NCI-H226 (cell line): Measurements from ENCODE around the gene VSIG4.
"Not testable (repeated sequence)": the region's sequence is repeated elsewhere in the genome, so short reads cannot be mapped to it uniquely, and the experiment has no call there.

Experiments used
- DNase-seq: peaks from one replicate; pipeline ENCODE4 v3.0.0-alpha.2; 2015

Gene VSIG4

GRCh38 chrX:66007851-66008250 is 32.0 kb downstream of the VSIG4 start:
- no peak for DNase-seq

DNA sequence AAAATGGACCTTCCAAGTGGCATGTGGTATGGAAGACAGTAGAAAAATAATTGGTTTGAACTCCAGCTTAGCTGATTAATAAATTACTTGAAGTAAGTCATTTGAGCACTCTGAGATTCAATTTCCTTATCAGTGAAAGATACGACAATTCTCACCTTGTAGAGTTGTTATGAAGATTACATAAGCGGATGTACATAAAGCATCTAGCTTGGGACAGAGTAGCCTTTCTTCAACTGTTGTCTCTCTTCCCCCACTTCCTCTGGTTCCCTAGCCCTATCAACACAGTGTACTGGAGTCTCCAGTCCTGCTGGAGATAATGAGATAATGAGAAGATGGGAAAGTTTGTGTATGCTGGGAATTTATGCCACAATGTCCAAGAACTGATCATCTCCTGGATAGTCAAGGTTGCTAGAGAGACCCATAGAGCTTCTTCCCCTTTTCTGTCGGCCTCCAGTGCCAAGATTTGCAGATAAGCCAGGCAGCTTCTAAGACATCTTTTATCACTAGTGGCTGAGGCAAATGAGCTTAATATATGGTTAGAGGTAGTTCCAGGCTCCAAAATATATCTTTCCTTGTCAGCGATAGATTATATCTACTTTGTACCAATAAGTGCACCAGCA is 33.9 kb downstream of the VSIG4 start:
- DNase-seq, result no peak

GRCh38 chrX:66004928-66005829 is 34.7 kb downstream of the VSIG4 start:
- no peak for DNase-seq

- DNase-seq, result no peak
Observed at GRCh38 chrX:66002824-66003680, 36.8 kb downstream of the VSIG4 start.

- DNase-seq, result no peak
Observed at GRCh38 chrX:66001596-66001995, 38.3 kb downstream of the VSIG4 start.

DNA sequence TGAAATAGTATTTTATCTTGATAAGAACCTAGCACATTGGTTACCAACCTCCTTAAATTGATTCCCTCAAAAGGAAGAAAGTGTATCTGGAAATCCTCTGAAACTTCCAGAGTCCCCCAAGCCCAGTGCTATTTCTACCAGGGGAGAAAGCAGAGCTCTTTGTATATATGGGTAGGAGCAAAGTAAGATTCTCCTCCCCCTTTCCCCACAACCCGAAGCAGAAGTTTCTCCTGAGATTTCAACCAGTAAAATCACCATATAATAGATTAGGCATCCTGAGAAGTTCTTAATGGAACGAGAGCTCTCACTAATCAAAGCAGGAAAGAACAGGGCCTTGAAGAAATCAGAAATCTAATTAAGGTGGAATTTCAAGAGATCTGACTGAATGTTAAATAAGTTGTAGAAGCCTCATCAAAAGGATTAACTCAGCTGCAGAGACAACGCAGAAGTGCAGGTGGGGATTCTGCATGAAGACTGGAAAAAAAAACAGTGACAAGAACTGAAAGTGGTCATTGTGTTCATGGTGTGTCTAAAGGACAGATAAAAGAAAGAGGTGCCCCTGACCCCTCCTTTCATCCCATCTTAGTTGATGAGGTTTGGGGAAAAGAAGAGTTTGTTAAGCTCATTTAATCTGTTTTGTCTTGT is 39.1 kb downstream of the VSIG4 start:
- DNase-seq, result no peak

DNA sequence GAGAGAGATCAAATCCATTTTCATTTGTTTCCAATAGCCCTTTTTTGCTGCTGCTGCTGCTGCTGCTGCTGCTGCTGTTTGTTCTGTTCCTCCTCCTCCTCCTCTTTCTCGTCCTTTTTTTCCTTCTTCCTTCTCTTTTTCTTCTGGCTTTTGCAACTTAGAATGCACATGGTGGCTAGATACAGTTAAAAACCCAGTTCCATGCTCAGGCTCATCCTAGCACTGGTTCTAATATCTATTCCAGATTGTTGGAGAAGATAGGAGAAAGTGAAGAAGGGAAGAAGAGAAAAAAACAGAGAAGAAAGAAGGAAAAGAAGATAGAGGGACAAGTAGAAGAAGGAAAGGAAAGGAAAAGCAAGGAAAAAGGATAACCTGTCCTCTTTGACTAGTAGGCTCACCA is 39.7 kb downstream of the VSIG4 start:
- DNase-seq, result no peak

DNA sequence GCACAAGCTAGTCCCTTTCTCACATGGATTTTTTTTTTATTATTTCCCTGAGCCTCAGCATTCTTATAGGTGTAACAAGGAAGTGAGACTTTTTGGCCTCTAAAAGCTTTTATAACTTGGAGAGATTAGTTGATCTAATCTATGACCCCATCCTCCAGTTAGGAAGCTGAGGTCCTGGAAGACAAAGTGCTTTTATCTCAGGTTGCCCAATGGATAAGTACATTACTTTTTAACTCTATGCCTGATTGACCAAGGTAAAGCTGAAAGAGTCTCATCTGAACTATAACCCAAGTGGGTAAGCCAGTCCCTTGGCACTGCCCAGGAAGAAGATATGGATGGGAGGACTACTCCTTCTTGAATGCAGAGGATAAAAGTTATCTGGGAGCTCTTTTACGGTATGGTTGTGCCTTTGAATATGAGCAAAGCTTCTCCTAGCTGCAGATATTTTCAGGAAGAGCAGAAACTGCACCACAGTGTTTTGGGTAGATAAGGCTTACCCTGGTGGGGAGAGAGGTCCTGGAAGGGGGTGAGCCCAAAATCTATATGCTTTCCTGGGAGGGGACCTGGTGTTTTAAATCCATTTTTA is 40.2 kb downstream of the VSIG4 start:
- DNase-seq, result no peak

DNA sequence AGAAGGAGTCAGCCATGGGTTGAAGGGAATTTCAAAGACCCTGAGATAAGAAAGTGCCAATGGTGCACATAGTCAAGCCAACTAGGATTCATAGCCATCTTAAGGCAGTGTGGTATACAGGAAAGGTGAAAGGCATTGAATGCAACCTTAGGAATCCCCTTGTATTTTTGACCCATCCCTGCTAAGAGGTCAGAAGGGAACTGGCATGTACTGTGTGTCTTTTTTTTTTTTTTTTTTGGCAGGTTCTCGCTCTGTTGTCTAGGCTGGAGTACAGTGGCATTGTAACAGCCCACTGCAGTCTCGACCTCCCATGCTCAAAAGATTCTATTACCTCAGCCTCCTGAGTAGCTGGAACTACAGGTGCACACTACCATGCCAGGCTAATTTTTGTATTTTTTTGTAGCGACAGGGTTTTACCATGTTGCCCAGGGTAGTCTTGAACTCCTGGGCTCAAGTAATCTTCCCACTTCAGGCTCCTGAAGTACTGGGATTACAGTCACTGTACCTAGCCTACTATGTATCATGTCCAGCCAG is 40.8 kb downstream of the VSIG4 start:
- DNase-seq, result no peak

DNA sequence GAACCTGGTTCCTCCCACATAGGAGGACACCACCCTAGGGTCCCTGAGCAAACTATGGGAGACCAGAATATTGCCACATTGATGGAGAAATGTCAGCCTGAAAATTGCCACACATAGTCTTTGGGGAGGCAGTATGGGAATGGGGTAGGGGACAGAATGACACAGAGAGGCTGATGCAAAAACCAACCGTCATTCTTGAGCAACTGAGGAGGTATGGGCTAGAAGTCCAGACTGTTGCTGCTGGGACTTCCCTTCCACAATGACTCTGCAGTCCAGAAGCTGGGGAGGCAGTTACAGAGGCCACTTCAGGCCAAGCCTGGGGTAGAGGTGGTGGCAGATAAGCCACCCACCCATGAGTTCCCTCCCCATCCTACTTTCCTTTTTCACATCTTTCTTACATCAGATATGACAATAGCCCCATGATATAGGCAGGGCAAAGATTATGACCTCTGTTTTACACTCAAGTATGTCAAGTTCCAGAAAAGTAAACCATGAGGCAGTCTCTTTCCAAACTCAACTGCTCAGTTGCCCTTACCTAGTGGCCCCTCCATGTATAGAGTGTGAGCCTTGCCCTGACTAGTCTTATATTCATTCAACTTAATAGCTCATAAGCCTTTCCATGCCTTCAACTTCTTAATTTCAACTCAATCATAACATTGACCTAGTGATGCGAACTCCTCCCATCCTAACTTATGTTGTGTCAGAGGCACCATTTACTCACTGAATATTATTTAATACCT is 41.7 kb downstream of the VSIG4 start:
- no peak for DNase-seq

DNA sequence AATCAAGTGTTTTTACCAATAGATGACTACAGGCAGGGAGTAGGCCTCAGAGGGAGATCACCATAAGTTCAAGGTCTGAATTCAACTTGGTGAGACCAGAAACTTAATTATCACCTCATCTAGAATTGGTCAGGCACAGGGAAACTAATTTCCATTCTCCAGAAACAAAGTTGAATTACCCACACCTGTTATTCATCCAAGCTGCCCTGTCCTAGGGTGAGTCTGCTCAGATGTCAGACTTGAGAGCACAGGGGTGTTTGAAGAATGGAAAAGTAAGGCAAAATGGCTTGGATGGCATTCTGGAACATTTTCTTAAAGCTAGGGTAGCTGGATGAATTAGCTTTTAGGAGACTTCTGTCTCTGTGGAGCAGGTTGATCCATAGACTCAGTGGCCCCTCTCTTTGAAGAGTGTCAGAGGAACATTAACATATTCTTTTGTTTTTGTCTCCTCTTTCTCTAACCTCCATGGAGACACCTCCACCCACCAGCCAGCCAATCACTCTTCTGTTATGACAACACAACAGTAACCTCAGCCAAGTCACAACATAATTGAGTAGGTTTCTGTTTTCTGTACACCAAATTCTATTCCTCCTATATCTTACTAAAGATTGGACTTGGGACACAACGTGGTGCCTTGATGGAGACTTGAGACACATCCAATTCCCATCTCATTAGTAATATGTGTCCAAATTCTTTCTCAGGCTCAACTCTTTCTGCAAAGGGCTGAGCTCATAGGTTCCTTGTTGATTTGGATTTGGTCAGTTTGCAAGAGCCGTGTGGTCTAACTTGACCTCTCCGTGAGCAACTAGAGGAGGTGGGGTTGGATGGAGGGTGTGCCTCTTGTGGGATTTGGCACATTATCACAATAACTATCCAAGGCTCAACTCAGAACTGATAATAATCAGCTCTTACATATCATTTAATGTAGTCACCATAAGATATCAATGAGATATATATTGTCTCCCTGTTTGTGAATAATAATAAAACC is 45.1 kb downstream of the VSIG4 start:
- DNase-seq, result no peak

DNA sequence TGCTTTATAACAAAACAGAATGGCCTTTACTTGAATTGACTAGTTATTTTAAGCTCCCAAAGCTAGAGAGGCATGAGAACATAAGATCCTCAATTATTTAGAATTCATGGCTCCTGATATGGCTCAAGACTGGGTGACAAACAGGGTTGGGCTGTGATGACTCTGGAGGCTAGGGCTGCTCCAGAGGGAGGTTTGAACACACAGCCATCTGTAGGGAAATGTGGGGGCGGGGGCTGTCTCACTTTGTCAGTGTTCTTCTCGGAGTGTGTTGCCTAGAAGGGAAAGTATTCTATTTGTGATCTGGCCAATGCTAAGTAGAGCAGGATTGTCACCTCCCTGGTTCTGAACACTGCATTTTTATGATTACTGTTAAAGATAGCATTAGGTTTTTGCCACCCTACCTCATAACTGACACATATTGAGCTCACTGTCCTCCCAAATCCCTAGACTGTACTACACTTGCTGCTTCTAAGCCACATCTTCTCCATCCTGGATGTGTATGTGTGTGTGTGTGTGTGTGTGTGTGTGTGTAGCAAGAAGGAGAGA is 45.9 kb downstream of the VSIG4 start:
- DNase-seq, result no peak

- no peak for DNase-seq
Observed at GRCh38 chrX:65993332-65993731, 46.5 kb downstream of the VSIG4 start.

DNA sequence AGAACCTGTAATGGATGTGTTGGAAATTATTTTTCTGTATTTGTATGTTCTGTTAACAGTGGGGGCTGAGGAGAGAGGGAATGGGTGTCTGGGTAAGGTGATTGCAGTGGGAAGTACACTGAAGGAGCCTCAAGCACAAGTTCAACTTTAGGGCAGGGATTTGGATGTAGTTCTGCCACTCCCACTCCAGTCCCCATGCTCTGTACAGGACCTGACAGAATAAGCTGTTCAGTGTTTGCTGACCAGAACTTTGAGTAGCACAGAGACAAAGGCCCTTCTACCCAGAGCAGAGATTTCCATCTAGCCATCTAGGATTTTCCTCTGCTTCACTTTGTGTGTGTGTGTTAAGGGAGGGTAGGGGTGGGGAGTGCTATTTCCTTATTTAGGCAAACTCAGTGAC is 49.2 kb downstream of the VSIG4 start:
- DNase-seq, result no peak

GRCh38 chrX:65987811-65988210 is 52.1 kb downstream of the VSIG4 start:
- no peak for DNase-seq

DNA sequence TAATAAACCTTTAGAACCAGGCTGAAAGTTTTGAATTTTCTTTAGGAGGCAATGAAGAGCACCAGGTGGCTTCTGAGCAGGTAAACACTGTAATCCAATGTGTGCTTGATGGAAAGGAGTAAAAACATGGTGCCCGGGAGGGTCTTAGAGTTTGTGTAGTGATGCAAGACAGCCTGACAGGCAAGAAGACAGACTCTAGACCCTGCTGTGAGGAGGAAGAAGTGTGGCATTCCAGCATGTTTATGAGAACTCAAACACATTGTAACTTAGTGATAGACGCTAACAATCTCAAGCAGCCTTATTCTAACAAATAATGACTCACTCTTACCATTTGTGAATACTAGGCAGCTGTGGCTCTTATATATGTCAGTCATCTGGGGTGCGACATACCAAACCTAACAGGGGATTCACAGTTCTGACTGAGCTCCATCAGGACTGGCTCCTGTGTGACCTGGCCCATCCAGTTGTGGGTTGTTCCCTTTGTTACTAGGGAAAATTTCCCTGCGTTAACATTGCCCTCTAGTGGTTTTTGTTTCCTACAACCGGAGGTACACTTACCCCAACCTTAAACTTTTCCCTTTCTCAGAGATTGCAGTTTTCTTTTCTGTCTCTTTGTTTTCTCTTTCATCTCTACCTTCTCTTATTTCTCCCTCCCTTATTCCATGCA is 53.8 kb downstream of the VSIG4 start:
- peak; percentile 17 for DNase-seq

DNA sequence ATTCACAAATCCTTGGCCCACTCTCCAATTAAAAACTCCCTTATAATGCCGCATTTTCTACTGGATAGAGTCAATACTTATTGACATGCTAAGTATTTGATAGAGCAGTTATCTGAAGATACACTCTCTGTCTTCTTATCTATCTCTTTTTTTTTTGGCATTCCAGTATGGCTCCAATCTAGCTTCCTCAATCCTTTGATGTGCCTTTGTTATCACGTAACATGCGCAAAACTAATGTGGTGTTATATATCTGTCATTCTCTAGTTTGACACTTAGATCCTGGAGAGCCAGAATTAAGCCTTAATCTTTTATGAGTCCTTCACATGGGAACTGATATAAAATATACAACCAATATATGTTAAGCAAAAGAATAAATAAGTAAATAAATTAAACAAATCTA is 54.7 kb downstream of the VSIG4 start:
- DNase-seq, result no peak

DNA sequence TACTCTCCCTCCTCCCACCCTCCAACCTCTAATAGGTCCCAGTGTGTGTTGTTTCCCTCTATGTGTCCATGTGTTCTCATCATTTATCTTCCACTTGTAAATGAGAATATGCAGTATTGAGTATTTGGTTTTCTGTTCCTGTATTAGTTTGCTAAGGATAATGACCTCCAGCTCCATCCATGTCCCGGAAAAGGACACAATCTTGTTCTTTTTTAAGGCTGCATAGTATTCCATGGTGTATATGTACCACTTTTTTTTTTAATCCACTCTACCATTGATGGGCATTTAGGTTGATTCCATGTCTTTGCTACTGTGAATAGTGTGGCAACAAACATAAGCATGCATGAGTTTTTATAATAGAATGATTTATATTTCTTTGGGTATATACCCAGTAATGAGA is 62.7 kb downstream of the VSIG4 start:
- DNase-seq, result not testable (repeated sequence)

DNA sequence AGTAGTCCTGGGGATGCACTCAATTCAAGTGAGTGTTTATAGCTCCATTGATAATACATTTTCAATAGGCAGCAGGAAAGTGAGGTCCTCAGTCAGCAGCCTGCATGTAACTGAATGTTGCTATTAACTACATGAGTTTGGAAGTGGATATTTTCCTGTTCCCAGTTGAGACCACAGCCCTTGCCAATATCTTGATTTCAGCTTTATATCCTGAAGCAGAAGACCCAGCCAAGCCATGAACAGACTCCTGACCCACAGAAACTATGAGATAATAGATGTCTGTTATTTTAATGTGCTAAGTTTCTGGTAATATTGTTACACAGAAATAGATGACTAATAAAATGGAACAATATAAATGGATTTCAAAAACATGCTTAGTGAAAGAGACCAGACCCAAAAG is 63.7 kb downstream of the VSIG4 start:
- no peak for DNase-seq
